Retinal pigment epithelial cell (primary cell): ENCODE results near the gene HOXD9.

Source experiments
- DNase-seq: peaks from one replicate; pipeline ENCODE4 v3.0.0-alpha.2; 2010; ENCODE audit warnings: low read depth
- H3K4me3 ChIP-seq: 2 replicates; pipeline ENCODE4 v1.5.1; 2011; ENCODE audit warnings: mild to moderate bottlenecking, low read length, control low read depth, moderate library complexity
- TF ChIP-seq, protein P1 (sequence below): conservative IDR thresholded peaks from 2 replicates; pipeline ENCODE4 v1.5.1; 2011; ENCODE audit warnings: low read depth, low read length, control low read depth, inconsistent platforms

Gene HOXD9

DNA sequence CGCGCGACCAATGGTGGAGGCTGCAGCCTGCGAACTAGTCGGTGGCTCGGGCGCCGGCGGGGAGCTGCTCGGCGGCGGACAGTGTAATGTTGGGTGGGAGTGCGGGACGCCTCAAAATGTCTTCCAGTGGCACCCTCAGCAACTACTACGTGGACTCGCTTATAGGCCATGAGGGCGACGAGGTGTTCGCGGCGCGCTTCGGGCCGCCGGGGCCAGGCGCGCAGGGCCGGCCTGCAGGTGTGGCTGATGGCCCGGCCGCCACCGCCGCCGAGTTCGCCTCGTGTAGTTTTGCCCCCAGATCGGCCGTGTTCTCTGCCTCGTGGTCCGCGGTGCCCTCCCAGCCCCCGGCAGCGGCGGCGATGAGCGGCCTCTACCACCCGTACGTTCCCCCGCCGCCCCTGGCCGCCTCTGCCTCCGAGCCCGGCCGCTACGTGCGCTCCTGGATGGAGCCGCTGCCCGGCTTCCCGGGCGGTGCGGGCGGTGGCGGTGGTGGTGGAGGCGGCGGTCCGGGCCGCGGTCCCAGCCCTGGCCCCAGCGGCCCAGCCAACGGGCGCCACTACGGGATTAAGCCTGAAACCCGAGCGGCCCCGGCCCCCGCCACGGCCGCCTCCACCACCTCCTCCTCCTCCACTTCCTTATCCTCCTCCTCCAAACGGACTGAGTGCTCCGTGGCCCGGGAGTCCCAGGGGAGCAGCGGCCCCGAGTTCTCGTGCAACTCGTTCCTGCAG, at the start of gene HOXD9:
Gene HOXD9, plus strand, starts transcription at position 37 of the 728 bp plus-strand sequence. Its CDS starts 50 bp downstream, at position 87.
- DNase-seq: no peak
- TF ChIP-seq, protein P1, sequence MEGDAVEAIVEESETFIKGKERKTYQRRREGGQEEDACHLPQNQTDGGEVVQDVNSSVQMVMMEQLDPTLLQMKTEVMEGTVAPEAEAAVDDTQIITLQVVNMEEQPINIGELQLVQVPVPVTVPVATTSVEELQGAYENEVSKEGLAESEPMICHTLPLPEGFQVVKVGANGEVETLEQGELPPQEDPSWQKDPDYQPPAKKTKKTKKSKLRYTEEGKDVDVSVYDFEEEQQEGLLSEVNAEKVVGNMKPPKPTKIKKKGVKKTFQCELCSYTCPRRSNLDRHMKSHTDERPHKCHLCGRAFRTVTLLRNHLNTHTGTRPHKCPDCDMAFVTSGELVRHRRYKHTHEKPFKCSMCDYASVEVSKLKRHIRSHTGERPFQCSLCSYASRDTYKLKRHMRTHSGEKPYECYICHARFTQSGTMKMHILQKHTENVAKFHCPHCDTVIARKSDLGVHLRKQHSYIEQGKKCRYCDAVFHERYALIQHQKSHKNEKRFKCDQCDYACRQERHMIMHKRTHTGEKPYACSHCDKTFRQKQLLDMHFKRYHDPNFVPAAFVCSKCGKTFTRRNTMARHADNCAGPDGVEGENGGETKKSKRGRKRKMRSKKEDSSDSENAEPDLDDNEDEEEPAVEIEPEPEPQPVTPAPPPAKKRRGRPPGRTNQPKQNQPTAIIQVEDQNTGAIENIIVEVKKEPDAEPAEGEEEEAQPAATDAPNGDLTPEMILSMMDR: no peak
- H3K4me3 ChIP-seq: no peak within 1 kb of the TSS

- no peak overlapping the region for H3K4me3 ChIP-seq
- no peak for DNase-seq
- TF ChIP-seq, protein P1: no peak
Measured at GRCh38 chr2:176072951-176073904, 49.3 kb upstream of the HOXD9 start.

DNA sequence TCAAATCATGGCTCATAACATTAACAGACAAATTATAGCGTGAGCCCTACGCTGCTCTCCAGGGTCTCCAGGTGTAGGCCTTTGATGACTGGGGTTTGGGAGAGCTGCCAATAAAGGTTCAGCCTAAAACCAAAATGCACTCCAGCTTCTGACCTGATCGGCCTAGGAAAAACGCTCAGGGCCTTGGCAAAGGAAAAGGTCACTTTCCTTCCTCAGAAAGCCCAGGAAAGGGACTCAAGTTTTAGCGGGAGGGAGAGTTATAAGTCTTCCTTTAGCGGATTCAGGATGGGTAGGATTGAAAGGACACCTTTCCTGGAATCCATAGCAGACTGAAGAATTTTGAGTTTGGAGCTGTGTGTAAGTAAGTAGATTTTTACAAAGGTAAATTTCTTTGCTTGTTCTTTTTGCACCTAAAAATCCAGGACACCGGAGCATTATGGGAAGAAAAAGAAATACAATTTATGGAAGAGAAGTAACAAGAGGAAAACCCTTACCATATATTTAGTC, 47.5 kb upstream of the HOXD9 start:
- TF ChIP-seq, protein P1: no peak
- DNase-seq: no peak
- no peak overlapping the region for H3K4me3 ChIP-seq

GRCh38 chr2:176075481-176075880, 47.0 kb upstream of the HOXD9 start:
- TF ChIP-seq, protein P1: no peak
- no peak for DNase-seq
- H3K4me3 ChIP-seq: no peak overlapping the region

DNA sequence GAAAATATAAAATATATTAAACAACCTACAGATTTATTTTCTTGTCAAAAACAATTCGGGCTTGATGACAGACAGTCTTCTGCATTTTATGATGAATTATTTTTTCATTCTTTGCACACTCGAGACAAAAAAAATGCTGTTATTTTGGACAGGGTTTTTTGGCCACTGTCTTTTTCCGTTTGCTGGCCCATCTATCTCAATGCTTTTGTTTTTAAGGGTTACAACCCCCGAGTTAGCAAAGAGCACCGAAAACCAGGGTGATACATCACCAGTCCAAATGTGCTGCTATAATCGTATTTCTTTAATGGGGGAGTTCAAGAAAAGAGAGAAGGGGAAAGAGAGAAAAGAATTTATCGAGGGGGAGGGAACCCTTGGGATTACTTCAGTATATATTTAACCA, 46.5 kb upstream of the HOXD9 start:
- no peak overlapping the region for H3K4me3 ChIP-seq
- no peak for DNase-seq
- TF ChIP-seq, protein P1: no peak

DNA sequence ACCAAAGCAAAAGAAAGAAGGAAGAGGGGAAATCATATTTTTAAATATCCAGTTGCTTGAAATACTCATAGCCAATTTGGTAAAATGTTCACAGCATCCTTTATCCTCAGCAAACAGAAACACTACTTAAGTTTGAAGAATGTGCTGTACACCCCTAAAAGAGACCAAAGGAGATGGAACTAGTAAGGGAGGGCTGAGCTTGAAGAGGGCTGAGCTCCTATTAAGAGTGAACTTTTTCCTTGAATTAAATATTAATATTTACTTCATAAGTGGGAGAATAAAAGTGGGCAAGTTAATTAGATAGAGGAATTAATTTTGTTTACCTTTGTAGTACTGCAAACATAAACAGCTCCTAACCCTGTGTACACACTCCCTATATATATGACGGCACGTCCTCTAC, 45.7 kb upstream of the HOXD9 start:
- TF ChIP-seq, protein P1: no peak
- no peak overlapping the region for H3K4me3 ChIP-seq
- DNase-seq: no peak
